ENCODE measurements around the gene LYL1. TPM values are rescaled to one million over a fixed set of nuclear protein-coding genes. Genes with fewer than 3 reads are reported as not detected.

LYL1 gene
- total RNA-seq, 1 experiment from 2014 or later, result 0.63 TPM

- H2BK15ac ChIP-seq (ENCODE audit: low read depth, low read length), result no peak overlapping the region
- H2BK120ac ChIP-seq (ENCODE audit: low read depth, low read length, poor library complexity, severe bottlenecking), result no peak overlapping the region
- no peak overlapping the region for H3T11ph ChIP-seq (ENCODE audit: low read length)
- H3K27me3 Mint-ChIP-seq (ENCODE audit: low read depth), result no peaks in the 10 kb centered on the region
- no peaks in the 10 kb centered on the region for H3K9me3 ChIP-seq (ENCODE audit: control insufficient read depth, low read depth, low read length)
- no peak overlapping the region for H2BK5ac ChIP-seq (ENCODE audit: insufficient read length, low read length)
- H3K27me3 ChIP-seq (ENCODE audit: insufficient read depth, low read length), result no peaks in the 10 kb centered on the region
- H2BK20ac ChIP-seq (ENCODE audit: low read depth, low read length, poor library complexity, severe bottlenecking), result no peak overlapping the region
- H4K20me1 ChIP-seq (ENCODE audit: control insufficient read depth, insufficient read depth, insufficient read length), result no peaks in the 10 kb centered on the region
- no peak overlapping the region for H4K5ac ChIP-seq (ENCODE audit: insufficient read length, low read depth, low read length)
- H3K79me2 ChIP-seq (ENCODE audit: insufficient read depth, low read length), result peaks cover 61% of the 10 kb centered on the region
- no peak overlapping the region for H3K56ac ChIP-seq (ENCODE audit: insufficient read length, low read depth, low read length)
- no peak overlapping the region for H3K18ac ChIP-seq (ENCODE audit: insufficient read length, low read depth, low read length)
- no peak overlapping the region for H4K8ac ChIP-seq (replicated peaks; ENCODE audit: insufficient read length, low read depth, low read length)
- peaks cover 11% of the 10 kb centered on the region for H3K23me2 ChIP-seq (ENCODE audit: insufficient read length, low read depth, low read length, poor library complexity, severe bottlenecking)
- H3K4me1 ChIP-seq (ENCODE audit: insufficient read depth, low read length), result peaks cover 11% of the 10 kb centered on the region; the same call in 1 of the 2 replicates
- H4K91ac ChIP-seq (ENCODE audit: insufficient read length, low read depth, low read length), result no peak overlapping the region
- H3K36me3 Mint-ChIP-seq (ENCODE audit: insufficient read depth in 1 of 3, low read depth in 3 of 3), result peaks cover 10 to 54% (median 43%) of the 10 kb centered on the region in 3 experiments; a peak in 6 of 7 replicates
- peak overlapping the region; percentile 69 for H3K4me2 ChIP-seq (ENCODE audit: insufficient read depth, insufficient read length, low read length)
- peaks cover 2% of the 10 kb centered on the region for H3K79me1 ChIP-seq (ENCODE audit: insufficient read depth, low read depth, low read length, poor library complexity, severe bottlenecking)
- TF ChIP-seq CTCF (conservative IDR thresholded peaks at IDR 0.05), result no peak
- no peak overlapping the region for H3K14ac ChIP-seq (ENCODE audit: insufficient read depth, low read length)
- H2AK5ac ChIP-seq (ENCODE audit: insufficient read length, low read length), result no peak overlapping the region
- H3K23ac ChIP-seq (ENCODE audit: insufficient read length, low read depth, low read length), result no peak overlapping the region
- peaks cover 52 to 56% of the 10 kb centered on the region in 2 experiments for H3K4me1 Mint-ChIP-seq
- H3K4ac ChIP-seq (ENCODE audit: low read depth, low read length), result no peak overlapping the region
- no peak overlapping the region for H3K9ac ChIP-seq (ENCODE audit: extremely low read depth, insufficient read length, low read length)
- H3K27ac ChIP-seq (ENCODE audit: insufficient read length, low read depth, low read length), result no peak overlapping the region
- peak overlapping the region; percentile 57 to 97 (median 87); a peak in 4 of 7 replicates for H3K27ac Mint-ChIP-seq
- H3K9me3 Mint-ChIP-seq, result peaks cover 0 to 1% of the 10 kb centered on the region in 2 experiments; a peak in 2 of 5 replicates
- WGBS (ENCODE audit: extremely low coverage, insufficient read length, low lambda C conversion rate), result no CpG with 5 or more reads among the region's 8 CpGs
- DNase-seq, result peak; percentile 20
- no peak overlapping the region for H2BK12ac ChIP-seq (ENCODE audit: insufficient read length, low read depth, low read length)
- peak overlapping the region; percentile 82 to 93 for H3K4me3 Mint-ChIP-seq
- no peak overlapping the region for H2AFZ ChIP-seq (ENCODE audit: low read length)
Observed at GRCh38 chr19:13119627-13120026, 17.0 kb upstream of the LYL1 start.

All from H9 (cell line).